HG03378 (cell line): ENCODE results near the gene ANKRD26.
"Not testable (repeated sequence)": the region's sequence is repeated elsewhere in the genome, so short reads cannot be mapped to it uniquely, and the experiment has no call there.

Source experiments
- ATAC-seq: cut with Tn5 transposase; IDR thresholded peaks from one replicate; pipeline ENCODE4 v1.9.1; 2021; ENCODE audit warnings: mild to moderate bottlenecking, moderate library complexity; ENCODE audit not compliant: unreplicated experiment

ANKRD26 gene

GRCh38 chr10:27099916-27100812, at the start of gene ANKRD26:
ANKRD26 (minus strand) TSS chr10:27100494; CDS start chr10:27100326, 168 bp downstream.
- ATAC-seq, result peak; percentile 71

GRCh38 chr10:27147701-27148100, 47.4 kb upstream of the ANKRD26 start:
- no peak for ATAC-seq

- ATAC-seq, result no peak
These were observed 45.6 kb upstream of the ANKRD26 start for GRCh38 chr10:27145937-27146336.

GRCh38 chr10:27143686-27144085, 43.4 kb upstream of the ANKRD26 start:
- no peak for ATAC-seq

- no peak for ATAC-seq
These were observed 38.0 kb upstream of the ANKRD26 start for GRCh38 chr10:27138277-27138676.

- ATAC-seq, result no peak
These were observed 34.1 kb upstream of the ANKRD26 start for GRCh38 chr10:27134371-27134770.

- ATAC-seq, result no peak
These were observed 7.9 kb upstream of the ANKRD26 start for GRCh38 chr10:27108165-27108564.

GRCh38 chr10:27104919-27105318, 4.6 kb upstream of the ANKRD26 start:
- ATAC-seq, result no peak

- peak; percentile 3 for ATAC-seq
These were observed 586 bp upstream of the ANKRD26 start for GRCh38 chr10:27100813-27101347.

GRCh38 chr10:27099448-27099847, 846 bp downstream of the ANKRD26 start:
- no peak for ATAC-seq

GRCh38 chr10:27088119-27089044, 11.9 kb downstream of the ANKRD26 start:
- ATAC-seq, result no peak

GRCh38 chr10:27072436-27073114, 27.7 kb downstream of the ANKRD26 start:
- ATAC-seq, result no peak

- ATAC-seq, result no peak
These were observed 31.9 kb downstream of the ANKRD26 start for GRCh38 chr10:27068217-27068891.

GRCh38 chr10:27065084-27065483, 35.2 kb downstream of the ANKRD26 start:
- ATAC-seq, result no peak

GRCh38 chr10:27052656-27053055, 47.6 kb downstream of the ANKRD26 start:
- no peak for ATAC-seq

- not testable (repeated sequence) for ATAC-seq
These were observed 55.0 kb downstream of the ANKRD26 start for GRCh38 chr10:27045247-27045646.

- no peak for ATAC-seq
These were observed 59.1 kb downstream of the ANKRD26 start for GRCh38 chr10:27041196-27041595.

- no peak for ATAC-seq
These were observed 62.1 kb downstream of the ANKRD26 start for GRCh38 chr10:27038168-27038567.

- ATAC-seq, result no peak
These were observed 65.1 kb downstream of the ANKRD26 start for GRCh38 chr10:27035163-27035562.

- no peak for ATAC-seq
These were observed 70.2 kb downstream of the ANKRD26 start for GRCh38 chr10:27030060-27030459.
